Heart right ventricle (tissue), 16 donors: ENCODE data around the gene PLEKHO2. TPM values are rescaled to one million over a fixed set of nuclear protein-coding genes. Genes with fewer than 3 reads are reported as not detected.

Experiments
- ATAC-seq, 8 donors: fragments of 200-7000 bp; cut with Tn5 transposase; one replicate each; pipeline ENCODE4 v1.9.1; 2020; ENCODE audit warnings: mild to moderate bottlenecking in 8 of 8, moderate library complexity in 8 of 8, moderate number of reproducible peaks in 1 of 8
- DNase-seq, 2 donors: peaks; one replicate each; pipeline ENCODE4 v3.0.0-alpha.2; 2020
- H3K27ac ChIP-seq, 10 donors: fragments of 200-600 bp; sonication (generic) in 2 of 10; one replicate each; pipeline versions ENCODE4 v1.5.0 to v1.8.0; 2020 to 2022; ENCODE audit warnings: mild to moderate bottlenecking in 3 of 10
- H3K27me3 ChIP-seq, 7 donors: fragments of 200-600 bp; one replicate each; pipeline ENCODE4 v1.8.0; 2021 to 2022; ENCODE audit warnings: mild to moderate bottlenecking in 2 of 7
- H3K36me3 ChIP-seq, 9 donors: fragments of 200-600 bp; sonication (generic) in 1 of 9; one replicate each; pipeline versions ENCODE4 v1.5.0 to v1.8.0; 2020 to 2022; ENCODE audit warnings: mild to moderate bottlenecking in 2 of 9
- H3K4me1 ChIP-seq, 9 donors: fragments of 200-600 bp; sonication (generic) in 1 of 9; one replicate each; pipeline versions ENCODE4 v1.5.0 to v1.8.0; 2020 to 2022; ENCODE audit warnings: mild to moderate bottlenecking in 4 of 9
- H3K4me3 ChIP-seq, 10 donors: fragments of 200-600 bp; sonication (generic) in 2 of 10; one replicate each; pipeline versions ENCODE4 v1.5.0 to v1.8.0; 2020 to 2022; ENCODE audit warnings: mild to moderate bottlenecking in 7 of 10, moderate library complexity in 2 of 10
- H3K9me3 ChIP-seq, 11 donors: fragments of 200-600 bp in 10 of 11; sonication (generic) in 2 of 11; one replicate each; pipeline versions ENCODE4 v1.5.0 to v1.8.0; 2013 to 2022; ENCODE audit warnings: mild to moderate bottlenecking in 2 of 11, control low read depth in 1 of 11, moderate library complexity in 1 of 11
- CTCF ChIP-seq, 9 donors: fragments of 200-600 bp; sonication (generic) in 2 of 9; IDR thresholded peaks; one replicate each; pipeline versions ENCODE4 v1.5.0 to v1.8.0; 2021 to 2022; ENCODE audit warnings: antibody characterized with exemption in 9 of 9, mild to moderate bottlenecking in 5 of 9, moderate library complexity in 1 of 9
- WGBS, 2 donors: extraction: QIAGEN DNeasy Blood & Tissue Kit; methylation state at CpG; one replicate each; pipeline ENCODE4 v1.1.7; 2013; ENCODE audit warnings: inconsistent platforms in 1 of 2; 5-methylcytosine and 5-hydroxymethylcytosine counted together
- intact Hi-C, 10 donors: fragments of 100-400 bp; cut with DNase I; formaldehyde crosslinking; loops; one replicate each; pipeline versions ENCODE4 v1.11.1 to v1.14.2; 2022
- polyA plus RNA-seq, 2 donors: library from polyadenylated mRNA; stranded (reverse); fragments of 200-250 nt; gene quantifications; one replicate each; pipeline ENCODE4 v1.2.3, GENCODE V29; 2013
- total RNA-seq, 10 donors: library from RNA; stranded (reverse); fragmentation: NEBNext Ultra II Directional in 3 of 10; extraction: Animal tissue kit (Norgen Biotek cat#: 25700) in 3 of 10; gene quantifications; one replicate each; pipeline versions ENCODE4 v1.2.1 to v1.2.4, GENCODE V29; 2021 to 2023
- donor health status: Arrhythmogenic right ventricular cardiomyopathy.
- donor health status: ischemic (EF 13 %, LVEDD 7.1; RV severe dilation, severe dysfunction).
- donor health status: healthy with polysubstance abuse.
- donor health status: DM: no; HTN: yes; CAD: no.
- donor health status: DM: no; HTN: no; CAD: no.
- donor health status: ischemic (EF 25% LVEDD 6.9; RV normal size, moderate dysfunction).
- donor health status: ischemic (EF 25% LVEDD 5.7; RV mildly dilated, moderate dysfunction).
- donor health status: healthy.
- donor health status: DM: yes; HTN: yes; CAD: no.
- donor health status: Ischemic cardiomyopathy.
- donor health status: ischemic (EF 35%, LVEDD 5.7; RV mildly dilated, moderate dysfunction).
- donor health status: nonischemic (EF 11% LVEDD 7.7; RV severe dilation, severe dysfunction).
- donor health status: DM: yes; HTN: yes; CAD: no.
- donor health status: PGD.
- donor health status: ischemic (EF 29% LVEDD 5.4; RV normal size, mild dysfunction).
- donor health status: nonischemic (EF 23%, LVEDD 6.1; RV moderate dilation, normal function).

The PLEKHO2 gene
- total and polyA plus RNA-seq, 12 donors = 5.9 to 24.2 (median 9.7) TPM

GRCh38 chr15:64911311-64912186 lies 69.8 kb downstream of the PLEKHO2 start, which contains the start of gene ANKDD1A:
Gene ANKDD1A (plus strand): TSS chr15:64911902. CDS start chr15:64911931, 29 bp downstream.
- Histone ChIP-seq H3K36me3 (no peaks in the 10 kb centered on the region), H3K27me3 (peaks cover 0 to 20% (median 0%) of the 10 kb centered on the region in 7 donors), H3K4me3 (peak within 1 kb of the TSS; percentile 22 to 72 (median 60)), H3K27ac (peak within 1 kb of the TSS in 5 of 10 donors; percentile 23 to 54 (median 44)), H3K4me1 (peaks cover 0 to 20% (median 14%) of the 10 kb centered on the region in 9 donors), H3K9me3 (no peaks in the 10 kb centered on the region)
- DNase-seq (peak; percentile 60 to 75), ATAC-seq (peak; percentile 85 to 95 (median 90))
- no peak for TF ChIP-seq CTCF (IDR thresholded peaks at IDR 0.05)
- intact Hi-C loops = loop anchor here in 1 of 10 donors (10.0 kb wide), 1 partner anchor 177 kb away; no protein-coding TSS in a partner anchor
- WGBS, 2 donors = 5 to 6% methylated on average over 66 to 72 of the region's 72 CpGs

- TF ChIP-seq CTCF (IDR thresholded peaks at IDR 0.05) = no peak
- Histone ChIP-seq H3K9me3 (no peaks in the 10 kb centered on the region), H3K27me3 (peaks cover 0 to 20% (median 0%) of the 10 kb centered on the region in 7 donors), H3K4me1 (peaks cover 0 to 20% (median 14%) of the 10 kb centered on the region in 9 donors), H3K36me3 (no peaks in the 10 kb centered on the region), H3K4me3 (peak overlapping the region in 8 of 10 donors; percentile 39 to 72 (median 64)), H3K27ac (no peak overlapping the region)
- ATAC-seq = peak in 3 of 8 donors; percentile 2 to 9 (median 8)
- WGBS, 2 donors = 84 to 85% methylated on average over 15 of the region's 15 CpGs
- DNase-seq = no peak
- intact Hi-C loops = loop anchor here in 1 of 10 donors (10.0 kb wide), 1 partner anchor 178 kb away; no protein-coding TSS in a partner anchor
These were observed 70.9 kb downstream of the PLEKHO2 start for GRCh38 chr15:64912379-64913325.

- no peak for TF ChIP-seq CTCF (IDR thresholded peaks at IDR 0.05)
- no peak for DNase-seq
- no peak overlapping the region for H3K27ac ChIP-seq
- WGBS, 2 donors = 61 to 62% methylated on average over 13 of the region's 13 CpGs
- peaks cover 0 to 13% (median 0%) of the 10 kb centered on the region in 7 donors for H3K27me3 ChIP-seq
- no peaks in the 10 kb centered on the region for H3K36me3 ChIP-seq
- peaks cover 0 to 20% (median 14%) of the 10 kb centered on the region in 9 donors for H3K4me1 ChIP-seq
- H3K9me3 ChIP-seq = no peaks in the 10 kb centered on the region
- ATAC-seq = no peak
- H3K4me3 ChIP-seq = no peak overlapping the region
- intact Hi-C loops = loop anchor here in 1 of 10 donors (10.0 kb wide), 1 partner anchor 181 kb away; no protein-coding TSS in a partner anchor
These were observed 74.0 kb downstream of the PLEKHO2 start for GRCh38 chr15:64915518-64916227.
